GM19372 (cell line): ENCODE results near the gene SYNM.
"Not testable (repeated sequence)": the region's sequence is repeated elsewhere in the genome, so short reads cannot be mapped to it uniquely, and the experiment has no call there.

Source experiments
- ATAC-seq: cut with Tn5 transposase; IDR thresholded peaks from one replicate; pipeline ENCODE4 v1.9.1; 2021; ENCODE audit warnings: mild to moderate bottlenecking, low read depth, moderate library complexity; ENCODE audit not compliant: unreplicated experiment

The SYNM gene, protein sequence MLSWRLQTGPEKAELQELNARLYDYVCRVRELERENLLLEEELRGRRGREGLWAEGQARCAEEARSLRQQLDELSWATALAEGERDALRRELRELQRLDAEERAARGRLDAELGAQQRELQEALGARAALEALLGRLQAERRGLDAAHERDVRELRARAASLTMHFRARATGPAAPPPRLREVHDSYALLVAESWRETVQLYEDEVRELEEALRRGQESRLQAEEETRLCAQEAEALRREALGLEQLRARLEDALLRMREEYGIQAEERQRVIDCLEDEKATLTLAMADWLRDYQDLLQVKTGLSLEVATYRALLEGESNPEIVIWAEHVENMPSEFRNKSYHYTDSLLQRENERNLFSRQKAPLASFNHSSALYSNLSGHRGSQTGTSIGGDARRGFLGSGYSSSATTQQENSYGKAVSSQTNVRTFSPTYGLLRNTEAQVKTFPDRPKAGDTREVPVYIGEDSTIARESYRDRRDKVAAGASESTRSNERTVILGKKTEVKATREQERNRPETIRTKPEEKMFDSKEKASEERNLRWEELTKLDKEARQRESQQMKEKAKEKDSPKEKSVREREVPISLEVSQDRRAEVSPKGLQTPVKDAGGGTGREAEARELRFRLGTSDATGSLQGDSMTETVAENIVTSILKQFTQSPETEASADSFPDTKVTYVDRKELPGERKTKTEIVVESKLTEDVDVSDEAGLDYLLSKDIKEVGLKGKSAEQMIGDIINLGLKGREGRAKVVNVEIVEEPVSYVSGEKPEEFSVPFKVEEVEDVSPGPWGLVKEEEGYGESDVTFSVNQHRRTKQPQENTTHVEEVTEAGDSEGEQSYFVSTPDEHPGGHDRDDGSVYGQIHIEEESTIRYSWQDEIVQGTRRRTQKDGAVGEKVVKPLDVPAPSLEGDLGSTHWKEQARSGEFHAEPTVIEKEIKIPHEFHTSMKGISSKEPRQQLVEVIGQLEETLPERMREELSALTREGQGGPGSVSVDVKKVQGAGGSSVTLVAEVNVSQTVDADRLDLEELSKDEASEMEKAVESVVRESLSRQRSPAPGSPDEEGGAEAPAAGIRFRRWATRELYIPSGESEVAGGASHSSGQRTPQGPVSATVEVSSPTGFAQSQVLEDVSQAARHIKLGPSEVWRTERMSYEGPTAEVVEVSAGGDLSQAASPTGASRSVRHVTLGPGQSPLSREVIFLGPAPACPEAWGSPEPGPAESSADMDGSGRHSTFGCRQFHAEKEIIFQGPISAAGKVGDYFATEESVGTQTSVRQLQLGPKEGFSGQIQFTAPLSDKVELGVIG (N-terminal part only)

DNA sequence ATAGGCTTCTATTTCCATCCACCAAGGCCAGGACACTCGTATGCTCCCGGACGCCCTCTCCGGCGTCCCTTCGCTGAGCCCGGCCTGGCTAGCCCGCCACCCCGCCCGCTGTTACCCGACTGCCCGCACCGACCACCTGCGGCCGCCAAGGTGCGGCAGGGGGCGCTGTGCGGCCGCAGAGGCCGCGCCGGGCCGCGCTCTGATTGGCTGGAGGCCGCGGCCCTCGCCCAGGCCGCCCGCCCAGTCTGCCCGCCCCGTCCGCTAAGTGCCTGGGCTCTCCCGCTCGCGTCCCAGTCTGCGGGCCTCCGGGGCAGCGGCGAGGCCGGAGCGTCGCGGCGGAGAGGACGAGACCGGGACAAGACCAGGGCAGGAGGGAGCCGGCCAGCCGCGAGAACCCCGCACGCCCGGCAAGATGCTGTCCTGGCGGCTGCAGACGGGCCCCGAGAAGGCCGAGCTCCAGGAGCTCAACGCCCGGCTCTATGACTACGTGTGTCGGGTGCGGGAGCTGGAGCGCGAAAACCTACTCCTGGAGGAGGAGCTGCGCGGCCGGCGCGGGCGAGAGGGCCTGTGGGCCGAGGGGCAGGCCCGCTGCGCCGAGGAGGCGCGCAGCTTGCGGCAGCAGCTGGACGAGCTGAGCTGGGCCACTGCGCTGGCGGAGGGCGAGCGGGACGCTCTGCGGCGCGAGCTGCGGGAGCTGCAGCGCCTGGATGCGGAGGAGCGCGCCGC is at the start of gene SYNM:
Gene SYNM, plus strand, starts transcription at position 293 of the 726 bp plus-strand sequence. Its CDS starts 120 bp downstream, at position 413.
- ATAC-seq, result peak; percentile 55

DNA sequence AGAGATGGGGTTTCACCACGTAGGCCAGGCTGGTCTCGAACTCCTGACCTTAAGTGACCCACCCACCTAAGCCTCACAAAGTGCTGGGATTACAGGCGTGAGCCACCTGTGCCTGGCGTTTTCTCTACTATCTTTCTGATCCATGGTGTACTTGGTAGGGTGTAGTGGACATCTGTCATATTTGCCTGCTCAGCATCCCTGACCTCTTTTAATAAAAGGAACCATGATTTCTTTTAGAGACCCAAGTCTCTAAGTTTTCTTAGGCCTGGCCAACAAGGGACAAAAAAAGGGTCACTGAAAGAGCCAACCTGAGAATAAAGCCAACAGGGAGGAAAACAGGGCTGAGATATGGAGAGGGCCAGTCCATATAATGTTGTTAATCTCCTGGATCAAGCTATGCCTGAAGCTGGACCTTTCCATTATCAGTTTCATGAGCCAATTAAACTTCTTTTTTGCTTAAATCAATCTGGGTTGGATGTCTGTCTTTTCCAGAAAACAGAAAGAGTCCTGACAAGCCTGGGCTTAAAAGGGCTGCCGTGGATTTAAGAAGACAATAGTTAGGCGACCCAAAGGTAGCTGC is 49.2 kb upstream of the SYNM start:
- no peak for ATAC-seq

DNA sequence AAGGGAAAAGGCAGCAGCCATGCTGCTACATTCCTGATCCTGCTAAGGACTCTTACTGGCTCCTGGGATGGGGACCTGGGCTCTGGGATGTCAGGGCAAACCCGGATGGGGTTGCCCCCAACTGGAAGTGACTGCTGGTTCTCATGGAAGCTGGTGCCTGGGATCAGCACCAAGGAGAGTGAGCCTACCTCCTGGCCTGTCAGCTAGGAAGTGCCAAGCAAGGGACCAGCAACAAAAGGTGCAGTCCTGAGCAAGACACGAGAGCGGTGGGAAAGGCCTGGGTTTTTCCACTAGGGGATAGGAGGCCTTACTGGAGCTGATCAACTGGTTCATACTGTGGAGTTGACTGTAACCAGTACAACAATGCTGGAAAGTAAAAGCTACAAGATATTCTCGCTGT is 47.9 kb upstream of the SYNM start:
- no peak for ATAC-seq

DNA sequence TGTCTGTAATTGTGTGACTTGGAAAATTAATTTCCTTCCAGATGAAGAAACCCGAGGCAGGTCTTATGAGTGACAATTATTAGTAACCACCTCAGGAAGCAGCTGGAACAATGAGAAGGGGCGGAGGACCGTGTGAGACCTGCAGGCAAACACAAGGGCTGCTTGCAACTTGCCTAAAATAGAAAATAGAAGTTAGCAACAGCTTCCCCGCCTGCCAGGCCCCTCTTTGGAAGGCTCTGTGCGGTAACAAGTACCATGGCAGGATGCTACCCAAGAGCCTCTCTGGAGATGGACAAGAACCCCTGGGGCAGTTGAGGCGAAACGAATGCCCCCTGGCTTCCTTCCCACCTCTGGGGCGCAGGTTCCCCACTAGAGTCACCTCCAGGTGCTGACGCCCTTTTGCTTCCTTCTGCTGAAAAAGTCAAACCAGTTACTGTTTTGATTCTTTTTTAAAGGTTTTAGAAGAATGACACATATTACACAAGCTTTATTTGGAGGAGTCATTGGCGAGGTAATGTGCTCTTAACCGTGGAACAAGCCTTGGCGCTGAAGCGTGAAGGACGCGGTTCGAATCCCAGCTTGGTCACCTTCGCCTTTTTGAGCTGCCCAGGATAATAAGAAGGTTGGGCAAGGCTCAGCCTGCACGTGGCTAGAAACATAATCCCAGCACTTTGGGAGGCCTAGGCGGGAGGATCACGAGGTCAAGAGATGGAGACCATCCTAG is 47.0 kb upstream of the SYNM start:
- no peak for ATAC-seq

DNA sequence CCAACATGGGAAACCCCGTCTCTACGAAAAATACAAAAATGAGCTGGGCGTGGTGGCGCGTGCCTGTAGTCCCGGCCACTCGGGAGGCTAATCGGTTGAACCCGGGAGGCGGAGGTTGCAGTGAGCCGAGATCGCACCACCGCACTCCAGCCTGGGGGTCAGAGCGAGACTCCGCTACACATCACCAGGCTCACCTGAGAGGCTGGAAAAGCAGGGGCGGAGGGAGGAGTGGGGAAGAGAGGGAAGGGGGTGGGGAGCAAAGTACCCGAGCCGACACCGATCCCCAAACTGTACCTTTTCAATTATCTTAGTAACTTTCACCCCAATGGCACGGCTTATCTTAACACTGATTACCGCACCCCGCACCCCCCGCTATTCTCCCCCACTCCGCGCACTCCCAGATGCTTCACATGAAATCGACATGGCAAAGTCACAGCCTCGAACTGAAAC is 46.4 kb upstream of the SYNM start:
- no peak for ATAC-seq

DNA sequence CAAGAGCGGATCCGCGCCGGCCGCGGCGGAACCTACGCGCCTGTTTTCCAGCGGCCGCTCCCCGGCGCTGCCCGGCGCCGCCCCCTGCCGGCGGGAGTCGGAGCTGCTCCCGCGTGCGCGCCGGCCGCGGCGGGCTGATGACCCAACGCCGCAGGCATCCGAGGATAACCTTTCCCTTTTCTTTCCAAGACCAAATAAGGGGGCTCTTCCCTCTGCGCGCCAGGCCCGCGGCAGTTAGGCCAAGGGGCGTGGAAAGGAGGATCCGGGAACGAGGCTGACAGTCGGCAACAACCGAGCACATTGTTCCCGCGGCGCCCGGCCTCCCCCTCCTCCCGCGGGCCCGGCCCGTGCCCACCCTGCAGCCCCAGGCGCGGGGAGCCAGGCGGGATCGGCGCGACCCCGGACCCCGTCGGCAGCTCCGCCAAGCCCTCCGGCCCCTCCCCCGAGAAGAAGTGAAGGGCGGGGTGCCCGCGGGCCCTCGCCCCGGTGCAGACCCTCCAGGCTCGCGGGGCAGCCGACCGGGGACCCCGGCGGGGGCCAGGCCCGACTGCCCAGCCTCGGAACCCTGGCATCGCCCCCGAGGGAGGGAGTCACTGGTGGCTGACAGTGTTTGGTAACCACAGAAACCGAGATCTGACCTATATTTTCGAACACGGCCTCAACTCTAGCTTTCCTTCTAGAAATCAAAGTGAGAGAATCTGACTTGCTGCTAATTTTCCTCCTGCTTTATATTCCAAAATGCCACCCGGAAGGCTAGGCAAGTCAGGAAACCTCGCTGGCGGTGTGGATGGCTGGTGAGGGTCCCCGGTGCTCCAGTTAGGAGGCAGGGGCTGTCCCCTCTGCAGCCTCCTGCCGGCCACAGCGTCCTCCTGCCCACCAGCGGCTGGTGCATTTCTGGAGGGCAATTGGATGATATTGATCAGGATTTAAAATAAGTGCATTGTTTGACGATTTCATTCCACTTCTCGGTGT is 45.6 kb upstream of the SYNM start:
- ATAC-seq, result peak; percentile 89

DNA sequence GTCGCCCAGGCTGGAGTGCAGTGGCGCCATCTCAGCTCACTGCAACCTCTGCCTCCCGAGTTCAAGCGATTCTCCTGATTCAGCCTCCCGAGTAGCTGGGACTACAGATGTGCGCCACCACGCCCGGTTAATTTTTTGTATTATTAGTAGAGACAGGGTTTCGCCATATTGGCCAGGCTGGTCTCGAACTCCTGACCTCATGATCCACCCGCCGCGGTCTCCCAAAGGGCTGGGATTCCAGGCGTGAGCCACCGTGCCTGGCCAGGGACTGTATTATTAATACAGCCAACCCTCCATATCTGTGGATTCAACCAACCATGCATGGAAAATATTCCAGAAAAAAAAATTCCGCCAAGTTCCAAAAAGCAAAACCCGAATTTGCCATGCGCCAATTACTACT is 44.7 kb upstream of the SYNM start:
- ATAC-seq, result not testable (repeated sequence)

DNA sequence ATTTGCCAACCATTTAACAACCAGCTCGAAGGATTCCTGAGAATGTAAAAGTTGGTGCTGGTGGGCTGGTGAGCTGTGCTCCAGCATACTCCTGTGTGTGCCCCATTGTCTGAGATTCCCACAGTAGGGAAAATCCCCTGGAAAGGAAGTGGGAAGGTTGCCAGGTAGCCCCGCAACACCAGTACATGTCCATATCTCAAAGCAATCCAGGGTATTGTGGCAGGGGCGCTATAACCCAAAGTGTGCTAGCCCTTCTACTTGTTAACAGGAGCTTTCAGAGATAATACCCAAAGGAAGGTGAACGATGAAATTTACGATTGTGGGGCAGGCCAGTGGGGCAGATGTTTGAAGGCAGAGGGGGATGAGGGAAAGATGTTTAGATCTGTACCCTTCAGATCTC is 42.7 kb upstream of the SYNM start:
- no peak for ATAC-seq

DNA sequence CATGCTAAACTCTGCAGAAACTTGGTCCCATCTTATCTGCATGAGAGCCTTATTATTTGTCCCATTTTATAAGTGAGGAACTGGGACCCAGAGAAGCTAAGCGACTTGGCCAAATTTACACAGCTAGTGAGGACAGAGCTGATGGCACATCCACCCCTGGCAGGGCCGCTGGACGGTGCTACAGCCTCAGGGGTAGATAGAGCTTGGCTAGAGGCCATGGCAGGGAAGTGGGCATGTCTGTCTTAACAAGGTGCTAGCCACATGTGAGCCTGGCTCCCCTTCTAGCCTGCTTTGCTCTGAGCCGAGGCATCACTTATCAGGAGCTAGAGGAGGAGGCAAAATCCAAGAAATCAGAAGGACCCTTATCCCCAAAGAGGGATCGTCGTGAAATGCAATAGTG is 36.7 kb upstream of the SYNM start:
- no peak for ATAC-seq

DNA sequence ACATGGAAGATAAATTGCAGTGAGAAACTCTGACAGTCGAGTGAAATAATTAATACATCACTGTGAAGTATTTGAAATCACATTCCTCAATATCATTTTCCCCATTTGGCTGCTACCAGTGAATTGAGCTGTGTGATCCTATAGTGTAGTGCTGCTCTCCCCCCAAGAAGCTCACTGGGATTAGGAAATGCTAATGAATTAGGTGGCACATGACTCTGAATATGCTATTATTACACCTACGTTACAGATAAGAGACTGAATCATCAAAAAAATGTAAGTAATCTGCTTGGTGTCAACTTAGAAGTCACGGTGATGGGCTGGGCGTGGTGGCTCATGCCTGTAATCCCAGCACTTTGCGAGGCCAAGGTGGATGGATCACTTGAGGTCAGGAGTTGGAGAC is 34.7 kb upstream of the SYNM start:
- no peak for ATAC-seq

DNA sequence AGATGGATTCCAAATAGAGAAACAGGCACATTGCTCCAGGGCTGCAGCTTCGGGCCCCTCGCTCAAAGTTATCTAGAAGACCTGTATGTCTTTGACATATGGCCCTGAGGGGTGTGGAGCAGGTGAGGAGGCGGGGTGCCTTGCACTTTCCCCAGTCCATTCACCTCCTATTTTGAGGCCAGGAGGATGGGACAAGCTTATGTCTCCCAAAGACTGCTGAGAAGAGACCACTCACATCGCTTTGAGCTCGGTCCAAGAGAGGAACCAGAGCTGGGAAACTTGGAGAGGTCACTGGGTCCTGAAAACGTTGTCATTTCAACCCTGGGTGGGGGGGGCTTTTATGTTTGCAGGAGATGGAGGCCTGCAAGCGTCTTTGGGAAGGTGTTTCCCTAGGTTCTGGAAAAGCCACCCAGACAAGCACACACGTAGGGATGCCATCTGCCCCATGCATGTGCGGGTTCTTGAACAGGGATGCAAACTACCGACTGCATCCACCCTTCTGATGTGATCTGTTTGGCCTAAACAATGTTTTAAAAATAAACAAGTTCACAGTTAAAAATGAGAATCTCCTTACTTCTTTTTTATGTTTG is 33.7 kb upstream of the SYNM start:
- ATAC-seq, result no peak

DNA sequence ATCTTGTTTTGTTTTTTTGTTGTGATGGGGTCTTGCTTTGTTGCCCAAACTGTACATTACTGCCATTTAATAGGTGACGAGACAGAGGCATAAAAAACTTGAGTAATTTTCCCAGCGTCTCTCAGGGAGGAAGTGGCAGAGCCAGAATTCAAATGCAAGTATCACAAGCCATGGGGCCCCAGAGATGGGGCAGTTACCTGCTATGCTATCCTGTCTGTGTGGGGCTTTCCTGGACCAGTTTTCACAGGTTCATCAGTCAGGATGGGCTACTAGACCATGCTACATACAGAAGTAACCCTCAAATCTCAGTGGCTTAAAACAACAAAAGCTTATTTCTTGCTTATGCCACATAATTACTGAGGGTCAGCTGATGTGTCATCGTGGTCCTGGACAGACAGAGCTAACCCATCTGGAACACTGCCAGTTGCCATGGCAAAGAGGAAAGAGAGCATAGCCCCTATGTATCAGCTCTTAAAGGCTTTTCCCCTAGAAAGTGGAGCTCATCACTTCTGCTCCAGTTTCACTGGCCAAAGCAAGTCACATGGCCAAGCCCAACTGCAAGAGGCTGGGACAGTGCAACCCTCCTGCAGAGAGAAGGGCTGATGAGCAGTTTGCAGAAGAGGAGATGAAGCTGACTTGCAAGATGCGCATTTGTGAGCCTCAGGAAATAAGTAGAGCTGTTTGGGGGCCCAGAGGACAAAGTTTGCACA is 31.7 kb upstream of the SYNM start:
- no peak for ATAC-seq

DNA sequence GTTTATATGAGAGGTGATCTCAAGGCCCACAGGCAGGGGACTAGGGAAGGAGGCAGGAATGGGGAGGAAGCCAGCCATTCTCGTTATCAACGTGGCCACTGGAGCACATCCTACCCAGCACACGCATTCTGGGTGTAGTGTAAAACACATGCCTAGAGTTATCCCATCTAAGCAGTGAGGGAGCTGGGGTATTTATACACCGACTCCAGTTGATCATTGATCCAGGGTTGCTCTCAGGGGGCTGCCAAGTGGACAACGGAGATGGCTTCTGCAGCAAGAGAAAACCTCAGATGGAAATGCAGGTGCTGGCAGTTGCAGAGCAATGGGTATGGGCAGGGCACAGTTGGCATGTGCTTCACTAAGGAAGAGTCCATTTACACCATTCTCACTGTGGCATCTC is 30.4 kb upstream of the SYNM start:
- no peak for ATAC-seq

DNA sequence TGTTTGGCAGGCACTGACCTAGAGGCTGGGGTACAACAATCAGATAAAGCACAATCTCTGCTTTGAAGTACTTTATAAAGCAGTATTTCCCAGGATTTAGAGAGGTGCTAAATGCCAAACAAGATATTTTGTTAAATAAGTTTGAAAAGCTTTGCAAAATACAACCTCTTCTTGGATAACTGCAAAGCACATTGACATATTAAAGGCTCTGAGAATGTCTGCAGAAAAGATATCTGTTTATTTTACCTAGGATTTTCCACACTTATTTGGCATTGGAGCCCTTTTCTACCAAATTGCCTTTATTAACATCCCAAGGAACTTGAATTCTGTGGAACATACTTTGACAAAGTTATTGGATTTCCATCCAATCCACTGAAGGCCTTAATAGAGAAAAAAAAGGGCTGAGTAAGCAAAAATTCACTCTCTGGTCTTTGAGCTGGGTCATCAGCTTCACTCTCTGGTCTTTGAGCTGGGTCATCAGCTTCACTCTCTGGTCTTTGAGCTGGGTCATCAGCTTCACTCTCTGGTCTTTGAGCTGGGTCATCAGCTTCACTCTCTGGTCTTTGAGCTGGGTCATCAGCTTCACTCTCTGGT is 29.7 kb upstream of the SYNM start:
- not testable (repeated sequence) for ATAC-seq

DNA sequence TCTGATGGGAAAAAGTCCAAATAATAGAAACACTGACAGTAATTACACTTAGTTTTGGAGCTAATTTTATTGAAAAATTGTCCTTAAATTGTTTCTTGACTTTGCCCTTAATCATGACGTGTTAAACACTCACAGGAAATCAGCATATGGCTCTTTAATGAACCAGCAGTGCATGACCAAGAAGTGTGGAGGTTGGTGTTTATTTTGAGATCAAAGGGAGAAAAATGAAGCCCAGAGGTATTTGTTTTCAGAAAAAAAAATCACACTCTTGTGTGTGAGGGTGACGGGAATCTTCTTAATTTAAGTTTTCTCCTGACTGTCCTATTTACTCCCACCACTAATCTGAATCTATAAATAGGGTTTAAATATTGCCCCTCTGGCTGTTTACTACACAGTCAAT is 28.8 kb upstream of the SYNM start:
- ATAC-seq, result peak; percentile 41

DNA sequence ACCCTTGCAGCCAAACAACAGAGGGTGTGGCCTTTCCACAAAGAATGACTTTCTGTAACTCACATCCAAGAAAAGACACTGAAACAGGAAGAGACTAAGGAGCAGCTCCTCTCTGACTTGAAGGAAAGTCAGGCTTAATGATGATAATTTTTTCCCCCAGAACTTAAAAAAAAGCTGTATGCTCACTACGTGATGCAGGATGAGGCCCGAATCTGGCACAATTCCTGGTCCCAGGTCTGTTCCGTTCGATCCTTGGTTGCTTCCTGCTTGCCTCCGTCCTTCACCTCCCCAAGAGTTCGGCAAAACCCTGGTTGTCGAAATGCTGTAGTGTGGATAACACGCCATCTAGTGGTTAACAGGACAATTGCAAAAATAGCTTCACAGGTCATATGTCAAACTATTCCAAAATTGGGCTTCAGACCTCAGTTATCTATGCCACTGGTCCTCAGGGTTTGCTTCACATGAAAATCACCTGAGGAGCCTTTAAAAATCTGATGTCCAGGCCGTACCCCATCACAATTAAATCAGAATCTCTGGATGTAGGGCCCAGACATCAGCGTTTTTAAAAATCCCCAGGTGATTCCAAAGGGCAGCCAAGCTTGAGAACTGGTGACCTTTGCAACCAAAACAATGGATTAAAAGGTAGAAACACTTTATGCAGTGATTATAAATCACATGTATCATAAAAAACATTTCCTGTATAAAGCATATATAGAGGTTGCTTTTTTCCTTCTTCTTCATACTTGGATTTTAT is 28.1 kb upstream of the SYNM start:
- peak; percentile 77 for ATAC-seq
